Coronary artery (tissue), 2 donors: ENCODE measurements around the gene FAHD2A.
"Not testable (repeated sequence)": the region's sequence is repeated elsewhere in the genome, so short reads cannot be mapped to it uniquely, and the experiment has no call there.

ENCODE experiments used
- DNase-seq: peaks from one replicate; pipeline ENCODE4 v3.0.0-alpha.2; 2017; ENCODE audit warnings: low spot score
- H3K27ac ChIP-seq, 2 donors: fragments of 200-600 bp; sonication (generic); one replicate each; pipeline ENCODE4 v1.5.1; 2016 to 2019
- H3K4me3 ChIP-seq: fragments of 200-600 bp; sonication (generic); 2 replicates; pipeline ENCODE4 v1.5.1; 2016; ENCODE audit warnings: mild to moderate bottlenecking, moderate library complexity
- TF ChIP-seq, protein P1 (sequence below): fragments of 200-600 bp; sonication (generic); IDR thresholded peaks from one replicate; pipeline ENCODE4 v1.5.1; 2019; ENCODE audit warnings: antibody characterized with exemption

The FAHD2A gene

DNA sequence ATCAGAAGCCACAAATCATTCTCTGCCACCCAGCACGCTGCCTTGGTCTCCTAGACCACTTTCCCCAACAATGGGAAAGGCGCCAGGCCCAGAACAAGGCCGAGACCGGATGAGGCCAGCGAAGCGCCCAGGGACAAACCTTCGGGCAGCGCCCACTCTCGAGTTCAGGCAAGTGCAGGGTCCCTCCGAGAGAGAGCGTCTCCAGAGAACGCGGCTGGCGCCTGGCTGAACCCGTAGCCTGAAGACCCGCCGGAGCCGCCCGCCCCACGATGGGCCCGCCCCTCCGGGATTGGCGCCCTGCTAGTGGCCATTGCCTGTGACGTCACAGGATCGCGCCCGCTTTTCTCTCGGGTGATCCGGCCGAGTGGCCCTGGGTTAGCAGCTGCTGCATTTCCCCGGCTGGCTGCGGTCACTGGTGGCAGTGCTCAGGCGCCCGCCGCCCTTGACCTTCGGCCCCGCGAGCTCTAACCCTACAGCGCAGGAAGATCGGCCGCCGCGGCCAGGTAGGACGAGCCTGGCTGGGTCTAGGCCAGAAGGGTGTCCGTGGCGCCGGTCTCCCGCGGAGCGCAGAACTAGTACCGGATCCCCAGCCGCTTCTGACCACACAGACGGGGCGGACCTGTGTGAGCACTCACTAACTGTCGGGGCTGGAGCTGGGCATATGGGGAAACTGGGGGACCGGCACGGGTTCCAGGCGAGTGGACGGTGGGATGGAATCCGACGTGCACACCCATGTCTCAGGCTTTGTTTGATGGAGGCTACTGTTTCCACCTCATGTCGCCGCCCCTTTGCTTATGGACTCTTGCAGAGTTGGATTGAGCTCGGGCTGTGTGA, at the start of gene FAHD2A:
Gene FAHD2A, plus strand, starts transcription at position 339 of the 834 bp plus-strand sequence. CDS start 2,851 bp downstream, outside the sequence.
- H3K27ac ChIP-seq = peak within 1 kb of the TSS; percentile 65 to 86
- DNase-seq = peak; percentile 95
- TF ChIP-seq, protein P1, sequence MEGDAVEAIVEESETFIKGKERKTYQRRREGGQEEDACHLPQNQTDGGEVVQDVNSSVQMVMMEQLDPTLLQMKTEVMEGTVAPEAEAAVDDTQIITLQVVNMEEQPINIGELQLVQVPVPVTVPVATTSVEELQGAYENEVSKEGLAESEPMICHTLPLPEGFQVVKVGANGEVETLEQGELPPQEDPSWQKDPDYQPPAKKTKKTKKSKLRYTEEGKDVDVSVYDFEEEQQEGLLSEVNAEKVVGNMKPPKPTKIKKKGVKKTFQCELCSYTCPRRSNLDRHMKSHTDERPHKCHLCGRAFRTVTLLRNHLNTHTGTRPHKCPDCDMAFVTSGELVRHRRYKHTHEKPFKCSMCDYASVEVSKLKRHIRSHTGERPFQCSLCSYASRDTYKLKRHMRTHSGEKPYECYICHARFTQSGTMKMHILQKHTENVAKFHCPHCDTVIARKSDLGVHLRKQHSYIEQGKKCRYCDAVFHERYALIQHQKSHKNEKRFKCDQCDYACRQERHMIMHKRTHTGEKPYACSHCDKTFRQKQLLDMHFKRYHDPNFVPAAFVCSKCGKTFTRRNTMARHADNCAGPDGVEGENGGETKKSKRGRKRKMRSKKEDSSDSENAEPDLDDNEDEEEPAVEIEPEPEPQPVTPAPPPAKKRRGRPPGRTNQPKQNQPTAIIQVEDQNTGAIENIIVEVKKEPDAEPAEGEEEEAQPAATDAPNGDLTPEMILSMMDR = no peak
- peak within 1 kb of the TSS; percentile 86 for H3K4me3 ChIP-seq

DNA sequence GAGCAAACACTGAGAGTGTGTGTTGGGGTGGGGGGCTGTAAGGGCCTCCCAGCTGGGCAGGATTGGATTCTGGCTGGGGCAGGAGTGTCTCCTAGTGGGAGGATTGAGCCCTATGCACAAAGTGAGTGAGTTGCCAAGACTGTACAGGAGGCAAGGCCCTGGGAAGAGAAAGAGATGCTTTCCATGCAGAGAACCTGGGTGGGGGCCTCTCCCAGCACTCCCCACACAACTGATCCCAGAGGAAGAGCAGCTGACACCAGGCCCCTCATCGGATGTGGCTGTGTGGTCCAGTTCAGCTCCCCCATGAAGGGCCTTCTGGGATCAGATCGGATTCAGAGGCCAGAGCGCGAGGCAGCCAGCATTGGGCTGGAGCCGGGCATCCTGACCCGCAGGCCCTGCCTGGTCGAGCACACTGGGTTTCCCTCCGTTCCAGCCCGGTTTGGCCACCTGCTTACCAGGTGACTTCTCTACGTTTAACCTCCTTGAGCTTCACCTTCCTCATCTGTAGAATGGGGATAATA, 49.4 kb upstream of the FAHD2A start:
- no peak overlapping the region for H3K27ac ChIP-seq
- TF ChIP-seq, protein P1 = no peak
- no peak overlapping the region for H3K4me3 ChIP-seq
- DNase-seq = peak; percentile 41

DNA sequence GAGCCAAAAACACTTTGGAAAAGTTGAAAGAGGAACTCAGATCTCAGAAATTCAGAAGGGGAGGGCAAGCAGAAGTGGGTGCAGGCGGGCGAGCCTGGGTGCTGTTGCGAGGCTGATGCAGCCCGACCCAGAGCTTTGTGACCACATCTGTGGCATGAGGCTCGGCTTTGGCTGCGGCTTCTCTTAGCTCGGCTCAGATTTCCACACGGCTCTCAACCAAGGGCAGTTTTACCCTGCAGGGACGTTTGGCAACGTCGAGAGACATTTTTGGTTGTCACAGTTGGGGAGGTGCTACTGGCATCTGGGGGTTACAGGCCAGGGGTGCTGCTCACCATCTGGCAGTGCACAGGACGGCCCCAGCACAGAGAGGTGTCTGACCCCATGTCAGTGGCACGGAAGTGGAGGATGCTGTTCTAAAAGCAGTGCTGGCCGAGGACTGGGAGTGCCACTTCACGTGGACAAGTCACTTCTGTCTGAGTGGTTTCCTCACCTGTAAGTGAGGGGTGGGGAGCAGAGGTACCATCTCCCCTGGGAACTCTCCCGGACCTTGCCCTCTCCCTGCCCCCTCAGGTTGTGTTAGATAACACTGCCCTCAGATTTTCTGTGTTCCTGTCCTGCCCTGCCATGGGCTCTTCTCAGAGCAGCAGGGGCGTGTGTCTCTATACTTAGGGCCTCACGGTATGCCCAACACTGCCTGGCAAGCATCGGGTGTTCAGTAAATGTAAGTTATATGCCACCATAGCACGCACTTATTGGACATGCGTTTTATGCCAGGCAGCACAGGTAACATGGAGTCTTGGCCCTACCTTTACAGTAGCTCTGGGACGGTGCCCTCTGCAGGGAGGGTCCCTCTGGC, 48.7 kb upstream of the FAHD2A start:
- peak; percentile 64 for DNase-seq
- TF ChIP-seq, protein P1 = no peak
- no peak overlapping the region for H3K4me3 ChIP-seq
- H3K27ac ChIP-seq = no peak overlapping the region

DNA sequence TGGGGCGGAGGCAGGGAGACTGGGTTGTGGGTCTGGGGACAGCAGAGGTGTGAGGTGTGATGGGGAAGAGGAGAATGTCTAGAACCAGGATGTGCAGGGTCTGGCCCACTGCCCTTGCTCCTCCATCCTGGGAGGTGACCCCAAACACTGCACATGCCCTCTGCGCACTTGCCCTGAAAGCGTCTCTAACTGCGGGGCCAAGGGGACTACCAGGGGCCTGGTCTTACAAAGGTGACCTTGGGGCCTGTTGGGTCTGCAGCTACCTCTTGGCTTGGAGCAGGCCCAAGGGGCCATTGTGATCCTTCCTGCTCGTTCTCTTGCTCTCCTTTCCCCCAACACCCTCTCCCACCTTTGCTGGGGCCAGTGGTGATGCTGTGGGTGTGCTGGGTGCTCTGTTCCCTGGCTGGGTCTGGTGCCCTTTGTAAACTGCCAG, 48.0 kb upstream of the FAHD2A start:
- Histone ChIP-seq H3K27ac (no peak overlapping the region), H3K4me3 (no peak overlapping the region)
- peak; percentile 58 for DNase-seq
- TF ChIP-seq, protein P1 = no peak

DNA sequence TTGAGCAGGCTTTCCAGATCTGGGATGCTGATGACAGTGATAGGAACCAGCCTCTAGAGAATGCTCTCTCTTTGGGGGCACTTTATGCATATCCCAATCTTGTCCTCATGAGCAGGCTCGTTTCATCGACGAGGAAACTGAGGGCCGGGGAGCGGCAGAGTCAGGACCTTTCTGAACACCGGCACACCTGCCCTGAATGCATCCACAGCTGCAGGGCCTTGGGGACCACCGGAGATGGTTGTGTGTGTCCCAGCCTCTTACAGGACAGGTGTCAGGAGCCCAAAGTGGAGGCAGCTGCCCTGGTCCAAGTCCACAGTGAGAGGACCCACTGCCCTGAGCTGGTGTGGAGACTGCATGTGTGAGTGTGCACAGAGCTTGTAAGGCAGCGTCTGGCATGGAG, 47.6 kb upstream of the FAHD2A start:
- TF ChIP-seq, protein P1 = no peak
- DNase-seq = no peak
- H3K27ac ChIP-seq = no peak overlapping the region
- H3K4me3 ChIP-seq = no peak overlapping the region

GRCh38 chr2:95355486-95355885, 47.0 kb upstream of the FAHD2A start:
- H3K4me3 ChIP-seq, H3K27ac ChIP-seq, DNase-seq: not testable (repeated sequence)
